ENCODE measurements around the gene GRXCR1.

- TF ChIP-seq JUNB (IDR thresholded peaks at IDR 0.05) (no peak), KDM1A (IDR thresholded peaks at IDR 0.05; ENCODE audit: low read depth) (no peak), CTCF (IDR thresholded peaks at IDR 0.05) (no peak), EHMT2 (IDR thresholded peaks at IDR 0.05; ENCODE audit: low read depth) (no peak), CBX8 (IDR thresholded peaks at IDR 0.05) (no peak), POLR2A (IDR thresholded peaks at IDR 0.05; ENCODE audit: low read length) (no peak), ESRRA (IDR thresholded peaks at IDR 0.05; ENCODE audit: borderline replicate concordance, low read length) (no peak), NFE2L2 (conservative IDR thresholded peaks at IDR 0.05; ENCODE audit: low read length) (no peak), EP300 (IDR thresholded peaks at IDR 0.05) (no peak), ZSCAN20 (CRISPR knock-in tag; IDR thresholded peaks at IDR 0.05) (no peak), RAD21 (conservative IDR thresholded peaks at IDR 0.05 in 1 of 2, IDR thresholded peaks at IDR 0.05 in 1 of 2) (no peak), RFX5 (IDR thresholded peaks at IDR 0.05) (no peak), ZFP36 (IDR thresholded peaks at IDR 0.05; ENCODE audit: borderline replicate concordance, partially characterized antibody) (no peak), SMC3 (IDR thresholded peaks at IDR 0.05) (no peak)
Measured at GRCh38 chr4:43049326-43049725, 156.8 kb downstream of the GRXCR1 start.

Data from A549 (cell line).